ENCODE measurements around the gene VPS37B.

The VPS37B gene

DNA sequence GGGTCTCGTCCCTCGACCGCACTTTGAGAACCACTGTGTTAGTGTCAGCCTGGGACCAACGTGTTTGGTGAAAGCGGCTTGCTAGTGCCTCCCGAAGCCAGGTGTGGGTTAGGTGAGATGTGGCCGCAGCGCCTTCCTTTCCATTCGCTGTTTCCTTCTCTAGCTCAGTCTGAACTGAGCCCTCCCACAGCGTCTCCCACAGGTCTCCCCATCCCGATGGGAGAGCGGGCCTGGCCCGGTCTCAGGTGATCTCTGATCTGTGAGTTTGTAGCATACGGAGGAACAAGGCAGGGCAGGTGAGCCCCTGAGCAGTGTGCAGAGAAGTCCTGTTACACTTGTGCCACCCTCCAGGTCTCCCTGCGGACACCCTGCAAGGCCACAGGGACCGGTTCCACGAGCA is 41.4 kb downstream of the VPS37B start:
- Histone ChIP-seq H3K9me3 (ENCODE audit: control insufficient read depth in 2 of 2, low read length in 2 of 2) (no peaks in the 10 kb centered on the region), H3K27me3 (ENCODE audit: control insufficient read depth in 2 of 2, insufficient read depth in 2 of 2, low read length in 2 of 2) (no peaks in the 10 kb centered on the region), H3K36me3 (ENCODE audit: control insufficient read depth in 2 of 2, insufficient read depth in 2 of 2, low read length in 2 of 2) (peaks cover 25 to 26% of the 10 kb centered on the region in 2 donors), H3K9ac (ENCODE audit: low read depth in 1 of 2, low read length in 2 of 2) (no peak overlapping the region), H3K4me1 (ENCODE audit: control insufficient read depth in 2 of 2, insufficient read depth in 2 of 2, low read length in 2 of 2) (no peaks in the 10 kb centered on the region), H3K27ac (ENCODE audit: low read depth in 2 of 2, low read length in 2 of 2) (no peak overlapping the region), H3K4me3 (ENCODE audit: low read length in 2 of 2) (no peak overlapping the region)

DNA sequence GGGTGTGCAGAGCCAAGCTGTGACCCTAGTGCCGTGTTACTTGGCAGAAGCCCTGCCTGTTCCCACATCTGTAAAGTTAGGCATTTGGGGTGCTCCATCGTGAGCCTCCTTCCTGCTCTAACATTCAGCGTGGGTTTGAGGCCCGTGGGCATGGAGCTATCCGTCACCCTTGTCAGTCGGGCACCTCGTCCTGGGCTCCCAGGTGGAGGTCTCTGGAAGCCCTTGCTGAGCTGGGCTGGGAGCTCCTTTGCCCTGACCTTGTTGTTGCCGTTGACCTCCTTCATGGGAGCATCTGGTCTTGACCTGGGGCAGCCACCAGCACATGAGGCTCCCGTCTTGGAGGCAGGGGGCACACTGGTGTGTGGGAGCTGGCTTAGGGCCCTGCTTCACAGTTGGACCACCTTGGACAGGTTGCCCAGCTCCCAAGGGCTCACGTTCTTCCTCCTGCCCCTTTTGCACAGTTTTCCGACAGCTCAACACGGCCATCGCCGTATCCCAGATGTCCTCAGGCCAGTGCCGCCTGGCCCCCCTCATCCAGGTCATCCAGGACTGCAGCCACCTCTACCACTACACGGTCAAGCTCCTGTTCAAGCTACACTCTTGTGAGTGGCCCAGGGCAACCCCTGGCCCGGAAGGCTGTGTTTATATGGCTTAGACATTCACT is 42.2 kb downstream of the VPS37B start:
- H3K9ac ChIP-seq (ENCODE audit: low read depth in 1 of 2, low read length in 2 of 2): no peak overlapping the region

GRCh38 chr12:122852336-122853275 is 43.3 kb downstream of the VPS37B start:
- Histone ChIP-seq H3K4me1 (ENCODE audit: control insufficient read depth in 2 of 2, insufficient read depth in 2 of 2, low read length in 2 of 2) (no peaks in the 10 kb centered on the region), H3K9me3 (ENCODE audit: control insufficient read depth in 2 of 2, low read length in 2 of 2) (no peaks in the 10 kb centered on the region), H3K27ac (ENCODE audit: low read depth in 2 of 2, low read length in 2 of 2) (peak overlapping the region in 1 of 2 donors; percentile 7), H3K27me3 (ENCODE audit: control insufficient read depth in 2 of 2, insufficient read depth in 2 of 2, low read length in 2 of 2) (no peaks in the 10 kb centered on the region), H3K9ac (ENCODE audit: low read depth in 1 of 2, low read length in 2 of 2) (no peak overlapping the region), H3K4me3 (ENCODE audit: low read length in 2 of 2) (no peak overlapping the region), H3K36me3 (ENCODE audit: control insufficient read depth in 2 of 2, insufficient read depth in 2 of 2, low read length in 2 of 2) (peaks cover 26 to 31% of the 10 kb centered on the region in 2 donors)

More for the DNA sequence above, 42.2 kb downstream of the VPS37B start:
- Histone ChIP-seq H3K4me1 (ENCODE audit: control insufficient read depth in 2 of 2, insufficient read depth in 2 of 2, low read length in 2 of 2) (no peaks in the 10 kb centered on the region), H3K27ac (ENCODE audit: low read depth in 2 of 2, low read length in 2 of 2) (no peak overlapping the region), H3K4me3 (ENCODE audit: low read length in 2 of 2) (no peak overlapping the region), H3K27me3 (ENCODE audit: control insufficient read depth in 2 of 2, insufficient read depth in 2 of 2, low read length in 2 of 2) (no peaks in the 10 kb centered on the region), H3K36me3 (ENCODE audit: control insufficient read depth in 2 of 2, insufficient read depth in 2 of 2, low read length in 2 of 2) (peaks cover 26% of the 10 kb centered on the region in 2 donors), H3K9me3 (ENCODE audit: control insufficient read depth in 2 of 2, low read length in 2 of 2) (no peaks in the 10 kb centered on the region)

- Histone ChIP-seq H3K36me3 (ENCODE audit: control insufficient read depth in 2 of 2, insufficient read depth in 2 of 2, low read length in 2 of 2) (peaks cover 20 to 25% of the 10 kb centered on the region in 2 donors), H3K27ac (ENCODE audit: low read depth in 2 of 2, low read length in 2 of 2) (peak overlapping the region in 1 of 2 donors; percentile 7), H3K4me1 (ENCODE audit: control insufficient read depth in 2 of 2, insufficient read depth in 2 of 2, low read length in 2 of 2) (no peaks in the 10 kb centered on the region), H3K9ac (ENCODE audit: low read depth in 1 of 2, low read length in 2 of 2) (no peak overlapping the region), H3K9me3 (ENCODE audit: control insufficient read depth in 2 of 2, low read length in 2 of 2) (no peaks in the 10 kb centered on the region), H3K4me3 (ENCODE audit: low read length in 2 of 2) (no peak overlapping the region), H3K27me3 (ENCODE audit: control insufficient read depth in 2 of 2, insufficient read depth in 2 of 2, low read length in 2 of 2) (no peaks in the 10 kb centered on the region)
Observed at GRCh38 chr12:122851820-122852219, 44.1 kb downstream of the VPS37B start.

- Histone ChIP-seq H3K9me3 (ENCODE audit: control insufficient read depth in 2 of 2, low read length in 2 of 2) (no peaks in the 10 kb centered on the region), H3K27me3 (ENCODE audit: control insufficient read depth in 2 of 2, insufficient read depth in 2 of 2, low read length in 2 of 2) (no peaks in the 10 kb centered on the region), H3K4me3 (ENCODE audit: low read length in 2 of 2) (no peak overlapping the region), H3K4me1 (ENCODE audit: control insufficient read depth in 2 of 2, insufficient read depth in 2 of 2, low read length in 2 of 2) (no peaks in the 10 kb centered on the region), H3K27ac (ENCODE audit: low read depth in 2 of 2, low read length in 2 of 2) (no peak overlapping the region), H3K9ac (ENCODE audit: low read depth in 1 of 2, low read length in 2 of 2) (no peak overlapping the region), H3K36me3 (ENCODE audit: control insufficient read depth in 2 of 2, insufficient read depth in 2 of 2, low read length in 2 of 2) (peaks cover 14 to 22% of the 10 kb centered on the region in 2 donors)
Observed at GRCh38 chr12:122850695-122851350, 45.1 kb downstream of the VPS37B start.

DNA sequence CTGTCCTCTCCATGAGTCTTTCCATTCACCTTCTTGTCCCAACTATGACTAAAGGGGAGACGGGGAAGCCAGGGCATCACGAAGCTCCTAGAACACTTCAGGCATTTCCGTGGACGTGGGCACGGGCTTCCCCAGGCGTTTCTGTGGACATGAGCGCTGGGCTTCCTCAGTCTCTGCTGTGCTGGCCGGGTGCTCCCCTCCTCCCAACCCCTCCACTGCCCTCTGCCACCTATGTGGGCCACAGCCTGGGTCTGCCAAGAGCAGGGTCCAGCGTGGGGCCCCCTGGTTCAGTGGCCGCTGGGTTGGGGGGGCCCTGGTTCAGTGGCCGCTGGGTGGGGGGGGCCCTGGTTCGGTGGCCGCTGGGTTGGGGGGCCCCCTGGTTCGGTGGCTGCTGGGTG is 45.9 kb downstream of the VPS37B start:
- Histone ChIP-seq H3K36me3 (ENCODE audit: control insufficient read depth in 2 of 2, insufficient read depth in 2 of 2, low read length in 2 of 2) (peaks cover 14 to 20% of the 10 kb centered on the region in 2 donors), H3K27ac (ENCODE audit: low read depth in 2 of 2, low read length in 2 of 2) (no peak overlapping the region), H3K4me3 (ENCODE audit: low read length in 2 of 2) (no peak overlapping the region), H3K27me3 (ENCODE audit: control insufficient read depth in 2 of 2, insufficient read depth in 2 of 2, low read length in 2 of 2) (no peaks in the 10 kb centered on the region), H3K9ac (ENCODE audit: low read depth in 1 of 2, low read length in 2 of 2) (no peak overlapping the region), H3K4me1 (ENCODE audit: control insufficient read depth in 2 of 2, insufficient read depth in 2 of 2, low read length in 2 of 2) (no peaks in the 10 kb centered on the region), H3K9me3 (ENCODE audit: control insufficient read depth in 2 of 2, low read length in 2 of 2) (no peaks in the 10 kb centered on the region)

- H3K4me1 ChIP-seq (ENCODE audit: control insufficient read depth in 2 of 2, insufficient read depth in 2 of 2, low read length in 2 of 2): no peaks in the 10 kb centered on the region
- no peaks in the 10 kb centered on the region for H3K9me3 ChIP-seq (ENCODE audit: control insufficient read depth in 2 of 2, low read length in 2 of 2)
- H3K27me3 ChIP-seq (ENCODE audit: control insufficient read depth in 2 of 2, insufficient read depth in 2 of 2, low read length in 2 of 2): no peaks in the 10 kb centered on the region
- no peak overlapping the region for H3K27ac ChIP-seq (ENCODE audit: low read depth in 2 of 2, low read length in 2 of 2)
- no peak overlapping the region for H3K9ac ChIP-seq (ENCODE audit: low read depth in 1 of 2, low read length in 2 of 2)
- peaks cover 14 to 20% of the 10 kb centered on the region in 2 donors for H3K36me3 ChIP-seq (ENCODE audit: control insufficient read depth in 2 of 2, insufficient read depth in 2 of 2, low read length in 2 of 2)
- H3K4me3 ChIP-seq (ENCODE audit: low read length in 2 of 2): no peak overlapping the region
Observed at GRCh38 chr12:122849352-122850047, 46.4 kb downstream of the VPS37B start.

- H3K27ac ChIP-seq (ENCODE audit: low read depth in 2 of 2, low read length in 2 of 2): no peak overlapping the region
- no peak overlapping the region for H3K9ac ChIP-seq (ENCODE audit: low read depth in 1 of 2, low read length in 2 of 2)
- H3K27me3 ChIP-seq (ENCODE audit: control insufficient read depth in 2 of 2, insufficient read depth in 2 of 2, low read length in 2 of 2): no peaks in the 10 kb centered on the region
- no peaks in the 10 kb centered on the region for H3K4me1 ChIP-seq (ENCODE audit: control insufficient read depth in 2 of 2, insufficient read depth in 2 of 2, low read length in 2 of 2)
- H3K36me3 ChIP-seq (ENCODE audit: control insufficient read depth in 2 of 2, insufficient read depth in 2 of 2, low read length in 2 of 2): peaks cover 12 to 17% of the 10 kb centered on the region in 2 donors
- no peak overlapping the region for H3K4me3 ChIP-seq (ENCODE audit: low read length in 2 of 2)
- no peaks in the 10 kb centered on the region for H3K9me3 ChIP-seq (ENCODE audit: control insufficient read depth in 2 of 2, low read length in 2 of 2)
Observed at GRCh38 chr12:122848471-122849351, 47.2 kb downstream of the VPS37B start.

GRCh38 chr12:122847921-122848421 is 48.0 kb downstream of the VPS37B start:
- Histone ChIP-seq H3K27ac (ENCODE audit: low read depth in 2 of 2, low read length in 2 of 2) (no peak overlapping the region), H3K4me1 (ENCODE audit: control insufficient read depth in 2 of 2, insufficient read depth in 2 of 2, low read length in 2 of 2) (no peaks in the 10 kb centered on the region), H3K9ac (ENCODE audit: low read depth in 1 of 2, low read length in 2 of 2) (no peak overlapping the region)

More at GRCh38 chr12:122847921-122848421, 48.0 kb downstream of the VPS37B start:
- H3K36me3 ChIP-seq (ENCODE audit: control insufficient read depth in 2 of 2, insufficient read depth in 2 of 2, low read length in 2 of 2): peaks cover 9 to 17% of the 10 kb centered on the region in 2 donors
- H3K27me3 ChIP-seq (ENCODE audit: control insufficient read depth in 2 of 2, insufficient read depth in 2 of 2, low read length in 2 of 2): no peaks in the 10 kb centered on the region
- no peaks in the 10 kb centered on the region for H3K9me3 ChIP-seq (ENCODE audit: control insufficient read depth in 2 of 2, low read length in 2 of 2)
- H3K4me3 ChIP-seq (ENCODE audit: low read length in 2 of 2): no peak overlapping the region
